HFF-Myc (cell line): Measurements from ENCODE around the gene CPE.

ENCODE experiments used
- DNase-seq: peaks from one replicate; pipeline ENCODE4 v3.0.0-alpha.2; 2011; ENCODE audit warnings: low read depth; ENCODE audit errors: extremely low read depth
- H3K4me3 ChIP-seq: replicated peaks from 2 replicates; pipeline ENCODE4 v1.5.1; 2011; ENCODE audit warnings: low read depth, mild to moderate bottlenecking, control low read depth, low read length
- CTCF ChIP-seq: IDR thresholded peaks from 2 replicates; pipeline ENCODE4 v1.5.1; 2012; ENCODE audit warnings: mild to moderate bottlenecking, low read depth, low read length, control low read depth; ENCODE audit errors: missing control alignments

The CPE gene

GRCh38 chr4:165378398-165378744 is 437 bp upstream of the CPE start:
- peak overlapping the region; percentile 47 for H3K4me3 ChIP-seq
- DNase-seq = no peak
- TF ChIP-seq CTCF = no peak

- TF ChIP-seq CTCF = no peak
- DNase-seq = no peak
- peak overlapping the region; percentile 47; the same call in 1 of the 2 replicates for H3K4me3 ChIP-seq
These were observed 863 bp downstream of the CPE start for GRCh38 chr4:165379678-165380064.

- DNase-seq = no peak
These were observed 2.0 kb downstream of the CPE start for GRCh38 chr4:165380805-165381204.

GRCh38 chr4:165381821-165382373 is 3.1 kb downstream of the CPE start:
- no peak for TF ChIP-seq CTCF
- H3K4me3 ChIP-seq = no peak overlapping the region
- DNase-seq = no peak

More at GRCh38 chr4:165380805-165381204, 2.0 kb downstream of the CPE start:
- TF ChIP-seq CTCF = no peak
- no peak overlapping the region for H3K4me3 ChIP-seq

- TF ChIP-seq CTCF = no peak
- DNase-seq = no peak
- no peak overlapping the region for H3K4me3 ChIP-seq
These were observed 3.8 kb downstream of the CPE start for GRCh38 chr4:165382640-165383039.

- no peak overlapping the region for H3K4me3 ChIP-seq
- no peak for DNase-seq
- no peak for TF ChIP-seq CTCF
These were observed 4.8 kb downstream of the CPE start for GRCh38 chr4:165383591-165384073.

- no peak overlapping the region for H3K4me3 ChIP-seq
- no peak for TF ChIP-seq CTCF
- no peak for DNase-seq
These were observed 5.4 kb downstream of the CPE start for GRCh38 chr4:165384186-165384585.
